AG09319 (cell line): ENCODE data around the gene CDK11B.
A peak's percentile ranks its signal among the peaks of the same experiment; 100 is the strongest.

Source experiments
- DNase-seq: peaks from one replicate; pipeline ENCODE4 v3.0.0-alpha.2; 2010; ENCODE audit warnings: low read depth; ENCODE audit errors: extremely low read depth
- CTCF ChIP-seq: IDR thresholded peaks from 2 replicates; pipeline ENCODE4 v1.5.1; 2011; ENCODE audit warnings: low read depth, mild to moderate bottlenecking, inconsistent platforms, low read length, moderate library complexity

Gene CDK11B

GRCh38 chr1:1614954-1615255 is 43.9 kb downstream of the CDK11B start:
- no peak for TF ChIP-seq CTCF

GRCh38 chr1:1614204-1614953 is 44.4 kb downstream of the CDK11B start:
- DNase-seq: peak; percentile 35
- no peak for TF ChIP-seq CTCF

More at GRCh38 chr1:1614954-1615255, 43.9 kb downstream of the CDK11B start:
- DNase-seq: no peak

- no peak for TF ChIP-seq CTCF
- DNase-seq: no peak
Measured at GRCh38 chr1:1613509-1614082, 45.2 kb downstream of the CDK11B start.

- TF ChIP-seq CTCF: no peak
- no peak for DNase-seq
Measured at GRCh38 chr1:1612104-1612400, 46.8 kb downstream of the CDK11B start.

- TF ChIP-seq CTCF: no peak
- no peak for DNase-seq
Measured at GRCh38 chr1:1610796-1611195, 48.0 kb downstream of the CDK11B start.

- no peak for TF ChIP-seq CTCF
Measured at GRCh38 chr1:1609822-1610485, 48.9 kb downstream of the CDK11B start.

GRCh38 chr1:1606232-1606631 is 52.6 kb downstream of the CDK11B start:
- no peak for TF ChIP-seq CTCF
- DNase-seq: no peak

More at GRCh38 chr1:1609822-1610485, 48.9 kb downstream of the CDK11B start:
- DNase-seq: no peak
